A549 (cell line): ENCODE data around the gene ATRN. TPM values are rescaled to one million over a fixed set of nuclear protein-coding genes. Genes with fewer than 3 reads are reported as not detected.

Source experiments
- ATAC-seq, 2 experiments: fragments of 200-7000 bp in 1 of 2; fragments of >200 bp in 1 of 2; cut with Nextera tagmentation in 1 of 2; cut with Tn5 transposase in 1 of 2; 3 replicates each; pipeline versions ENCODE4 v1.8.0 to v1.9.1; 2018 to 2020; ENCODE audit warnings: mild to moderate bottlenecking in 1 of 2, moderate library complexity in 1 of 2
- CTCF ChIA-PET: fragments of 300-600 bp; sonication (Branson Sonifier 250); formaldehyde crosslinking; extraction: SDS; loops from one replicate; lab custom pipeline; 2021; ENCODE audit warnings: antibody characterized with exemption, inconsistent platforms; lab: Yijun Ruan, JAX
- POLR2A ChIA-PET: fragments of 350-600 bp; formaldehyde crosslinking; extraction: SDS; loops from one replicate; lab custom pipeline; 2021; ENCODE audit warnings: antibody characterized with exemption, inconsistent platforms; lab: Yijun Ruan, JAX
- DNase-seq, 2 experiments: peaks; one replicate each; pipeline versions ENCODE4 v3.0.0 to v3.0.0-alpha.2; 2011 to 2016; ENCODE audit warnings: low read depth in 1 of 2, low spot score in 1 of 2
- FAIRE-seq: peaks from 2 replicates; lab custom pipeline; 2011; peaks lifted over from hg19 to GRCh38; lab: Jason Lieb, UNC
- H3K27ac ChIP-seq, 2 experiments: fragments of >200 bp; sonication (Bioruptor Twin); formaldehyde crosslinking; 3 replicates each; pipeline ENCODE4 v1.5.1; 2016 to 2017
- H3K4me1 ChIP-seq: fragments of >200 bp; sonication (Bioruptor Twin); formaldehyde crosslinking; 3 replicates; pipeline ENCODE4 v1.6.1; 2016
- H3K4me2 ChIP-seq: fragments of >200 bp; sonication (Bioruptor Twin); formaldehyde crosslinking; 3 replicates; pipeline ENCODE4 v1.6.1; 2016
- H3K4me3 ChIP-seq: fragments of >200 bp; sonication (Bioruptor Twin); formaldehyde crosslinking; 3 replicates; pipeline ENCODE4 v1.5.1; 2016
- H3K9me3 ChIP-seq: fragments of >200 bp; sonication (Bioruptor Twin); formaldehyde crosslinking; 3 replicates; pipeline ENCODE4 v1.6.1; 2016
- BHLHE40 ChIP-seq: IDR thresholded peaks from 2 replicates; pipeline ENCODE4 v1.6.1; 2012; ENCODE audit warnings: low read depth, low read length, inconsistent platforms
- CBX8 ChIP-seq: fragments of 200-600 bp; sonication (generic); IDR thresholded peaks from 2 replicates; pipeline ENCODE4 v1.6.1; 2016
- CTCF ChIP-seq: fragments of >200 bp; sonication (Bioruptor Twin); formaldehyde crosslinking; IDR thresholded peaks from 3 replicates; pipeline ENCODE4 v1.5.1; 2016
- EHF ChIP-seq: fragments of 250-450 bp; sonication (Bioruptor Pico); IDR thresholded peaks from 2 replicates; pipeline ENCODE4 v1.5.0; 2020; ENCODE audit warnings: mild to moderate bottlenecking
- ESRRA ChIP-seq: fragments of 150-350 bp; IDR thresholded peaks from 2 replicates; pipeline ENCODE4 v1.6.1; 2014; ENCODE audit warnings: mild to moderate bottlenecking, low read length, borderline replicate concordance
- FOSB ChIP-seq: fragments of 250-450 bp; sonication (Bioruptor Pico); IDR thresholded peaks from 2 replicates; pipeline ENCODE4 v1.5.0; 2020; ENCODE audit warnings: mild to moderate bottlenecking, moderate library complexity
- GATA3 ChIP-seq: IDR thresholded peaks from 2 replicates; pipeline ENCODE4 v1.6.1; 2012; ENCODE audit warnings: borderline replicate concordance
- HMGXB4 ChIP-seq: fragments of 250-450 bp; sonication (Bioruptor Pico); IDR thresholded peaks from 2 replicates; pipeline ENCODE4 v1.5.0; 2021; ENCODE audit warnings: mild to moderate bottlenecking, moderate library complexity, borderline replicate concordance
- HOXB13 ChIP-seq: fragments of 250-450 bp; sonication (Bioruptor Pico); IDR thresholded peaks from 2 replicates; pipeline ENCODE4 v1.5.0; 2020; ENCODE audit warnings: low read depth, mild to moderate bottlenecking, moderate library complexity
- JUNB ChIP-seq: fragments of >200 bp; sonication (Bioruptor Twin); formaldehyde crosslinking; IDR thresholded peaks from 2 replicates; pipeline ENCODE4 v1.6.1; 2016
- KDM5A ChIP-seq: fragments of 200-600 bp; sonication (generic); IDR thresholded peaks from 2 replicates; pipeline ENCODE4 v1.6.1; 2016; ENCODE audit warnings: antibody characterized with exemption, mild to moderate bottlenecking
- MAFK ChIP-seq: fragments of 450-650 bp; IDR thresholded peaks from 2 replicates; pipeline ENCODE4 v1.6.1; 2014; ENCODE audit not compliant: partially characterized antibody
- POLR2AphosphoS2 ChIP-seq: conservative IDR thresholded peaks from 2 replicates; pipeline ENCODE4 v1.6.1; 2012; ENCODE audit warnings: low read length, improper control_type of control experiment, inconsistent platforms
- RCOR1 ChIP-seq: fragments of 150-350 bp; IDR thresholded peaks from 2 replicates; pipeline ENCODE4 v1.6.1; 2014; ENCODE audit warnings: antibody characterized with exemption, low read length, low read depth
- SMC3 ChIP-seq: fragments of >200 bp; sonication (Bioruptor Twin); formaldehyde crosslinking; IDR thresholded peaks from 3 replicates; pipeline ENCODE4 v1.6.1; 2018; ENCODE audit warnings: inconsistent platforms
- USF2 ChIP-seq: fragments of 450-650 bp; IDR thresholded peaks from 2 replicates; pipeline ENCODE4 v1.6.1; 2014; ENCODE audit warnings: antibody characterized with exemption
- ZC3H11A ChIP-seq: fragments of 450-650 bp; IDR thresholded peaks from 2 replicates; pipeline ENCODE4 v1.6.1; 2014; ENCODE audit warnings: antibody characterized with exemption, mild to moderate bottlenecking
- ZFP36 ChIP-seq: fragments of 450-650 bp; IDR thresholded peaks from 2 replicates; pipeline ENCODE4 v1.6.1; 2014; ENCODE audit warnings: borderline replicate concordance; ENCODE audit not compliant: partially characterized antibody
- ZNF302 ChIP-seq: fragments of 250-450 bp; sonication (Bioruptor Pico); IDR thresholded peaks from 2 replicates; pipeline ENCODE4 v1.9.0; 2021; ENCODE audit warnings: inconsistent platforms, mild to moderate bottlenecking, moderate library complexity
- ZSCAN20 ChIP-seq: fragments of 250-450 bp; sonication (Bioruptor Pico); IDR thresholded peaks from 2 replicates; pipeline ENCODE4 v1.8.0; 2022; ENCODE audit warnings: mild to moderate bottlenecking, moderate library complexity
- WGBS: methylation state at CpG from one replicate; pipeline ENCODE4 v1.1.6; 2017; ENCODE audit errors: missing lambda C conversion rate; 5-methylcytosine and 5-hydroxymethylcytosine counted together
- polyA plus RNA-seq, 4 experiments: library from polyadenylated mRNA; depleted of rRNA in 3 of 4; stranded (reverse); fragments of >200 nt; fragmentation: RNase III in 1 of 4; extraction: RNeasy Plus Mini Kit Qiagen cat#74134 plus additional on column Dnase treatment in 1 of 4; gene quantifications; 2 replicates in 3 of 4; 3 replicates in 1 of 4; pipeline ENCODE4 v1.2.3, GENCODE V29; 2011 to 2017
- TF ChIP-seq, protein P1 (sequence below): fragments of 250-450 bp; sonication (Bioruptor Pico); IDR thresholded peaks from 2 replicates; pipeline ENCODE4 v1.5.0; 2020; ENCODE audit warnings: low read depth, mild to moderate bottlenecking, moderate library complexity

The ATRN gene
- polyA plus RNA-seq, 2 of the 4 experiments (the other 2 are of a cell fraction): 21.3 to 58.7 TPM

GRCh38 chr20:3696200-3696599 lies 225.4 kb downstream of the ATRN start:
- Histone ChIP-seq H3K4me1 (no peaks in the 10 kb centered on the region), H3K4me3 (no peak overlapping the region), H3K27ac (no peak overlapping the region), H3K9me3 (0 out of 3 replicates have a peak, but pooled peaks cover 2% of the 10 kb centered on the region), H3K4me2 (no peak overlapping the region)
- ATAC-seq (no peak), FAIRE-seq (peak; percentile 13), DNase-seq (no peak)
- 35% methylated on average over 1 of the region's 1 CpG for WGBS
- ChIA-PET POLR2A (no interaction called here), CTCF (interaction anchor here (0.9 to 61.5 kb wide), 4 partner anchors 9 to 147 kb away, joined by 3 to 2233 read pairs (median 96); partner anchors contain the start of genes ADAM33, ADISSP, HSPA12B and SIGLEC1)
- TF ChIP-seq POLR2AphosphoS2 (no peak), CTCF (peak; percentile 36; the same call in 2 of the 3 replicates)

- WGBS: 43% methylated on average over 12 of the region's 15 CpGs
- TF ChIP-seq ZSCAN20 (CRISPR knock-in tag) (no peak), FOSB (CRISPR knock-in tag) (no peak), HMGXB4 (no peak), EHF (no peak), ZC3H11A (no peak)
- TF ChIP-seq, all 56 proteins: peak for 0
- Histone ChIP-seq H3K4me3 (no peak overlapping the region), H3K9me3 (0 out of 3 replicates have a peak, but pooled peaks cover 2% of the 10 kb centered on the region), H3K4me1 (no peaks in the 10 kb centered on the region), H3K4me2 (no peak overlapping the region), H3K27ac (no peak overlapping the region)
- CTCF ChIA-PET: interaction anchor here (0.7 to 61.5 kb wide), 6 partner anchors 10 to 147 kb away, joined by 3 to 2233 read pairs (median 5); partner anchors contain the start of genes ADAM33, ADISSP, HSPA12B and SIGLEC1
- ATAC-seq (no peak; a peak in 1 of 6 replicates), FAIRE-seq (no peak), DNase-seq (no peak)
- POLR2A ChIA-PET: no interaction called here
These were observed 226.1 kb downstream of the ATRN start for GRCh38 chr20:3696745-3697587.

- DNase-seq: no peak
- 49% methylated on average over 18 of the region's 18 CpGs for WGBS
- Histone ChIP-seq H3K9me3 (0 out of 3 replicates have a peak, but pooled peaks cover 2% of the 10 kb centered on the region), H3K4me3 (no peak overlapping the region), H3K27ac (no peak overlapping the region), H3K4me1 (no peaks in the 10 kb centered on the region), H3K4me2 (no peak overlapping the region)
- ATAC-seq: peak; percentile 32 to 42; a peak in 3 of 6 replicates
- ChIA-PET POLR2A (no interaction called here), CTCF (interaction anchor here (0.7 to 61.5 kb wide), 6 partner anchors 10 to 135 kb away, joined by 4 to 2233 read pairs (median 8); partner anchors contain the start of genes ADAM33, ADISSP, HSPA12B and SIGLEC1)
- FAIRE-seq: no peak
- TF ChIP-seq GATA3: no peak
- no peak for TF ChIP-seq JUNB
- TF ChIP-seq HOXB13 (CRISPR knock-in tag): no peak
- no peak for TF ChIP-seq SMC3
- TF ChIP-seq CTCF: no peak
- TF ChIP-seq CBX8: no peak
- TF ChIP-seq EHF: no peak
- TF ChIP-seq KDM5A: no peak
- no peak for TF ChIP-seq MAFK
- no peak for TF ChIP-seq ESRRA
- TF ChIP-seq ZNF302 (CRISPR knock-in tag): no peak
- no peak for TF ChIP-seq RCOR1
- no peak for TF ChIP-seq ZFP36
- TF ChIP-seq, protein P1, sequence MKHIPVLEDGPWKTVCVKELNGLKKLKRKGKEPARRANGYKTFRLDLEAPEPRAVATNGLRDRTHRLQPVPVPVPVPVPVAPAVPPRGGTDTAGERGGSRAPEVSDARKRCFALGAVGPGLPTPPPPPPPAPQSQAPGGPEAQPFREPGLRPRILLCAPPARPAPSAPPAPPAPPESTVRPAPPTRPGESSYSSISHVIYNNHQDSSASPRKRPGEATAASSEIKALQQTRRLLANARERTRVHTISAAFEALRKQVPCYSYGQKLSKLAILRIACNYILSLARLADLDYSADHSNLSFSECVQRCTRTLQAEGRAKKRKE (CRISPR knock-in tag): no peak
- no peak for TF ChIP-seq BHLHE40
- no peak for TF ChIP-seq USF2
- TF ChIP-seq FOSB (CRISPR knock-in tag): no peak
These were observed 226.9 kb downstream of the ATRN start for GRCh38 chr20:3697588-3698305.
